Superior temporal gyrus (tissue), 1 donor: Measurements from ENCODE around the gene NPY.
"Not testable (repeated sequence)": the region's sequence is repeated elsewhere in the genome, so short reads cannot be mapped to it uniquely, and the experiment has no call there.

ENCODE experiments used
- DNase-seq: peaks from one replicate; pipeline ENCODE4 v3.0.0-alpha.2; 2016; ENCODE audit errors: extremely low spot score

NPY gene

GRCh38 chr7:24283897-24284698 lies at the start of gene NPY:
TSS of gene NPY (plus strand) at chr7:24284190. CDS start at chr7:24285241, 1,051 bp downstream.
- no peak for DNase-seq

- DNase-seq: no peak
Measured at GRCh38 chr7:24239260-24239659, 44.7 kb upstream of the NPY start.

GRCh38 chr7:24241206-24241605 lies 42.8 kb upstream of the NPY start:
- no peak for DNase-seq

GRCh38 chr7:24244554-24244953 lies 39.4 kb upstream of the NPY start:
- DNase-seq: no peak

GRCh38 chr7:24245362-24245761 lies 38.6 kb upstream of the NPY start:
- DNase-seq: no peak

GRCh38 chr7:24249266-24249665 lies 34.7 kb upstream of the NPY start:
- DNase-seq: no peak

GRCh38 chr7:24251568-24251967 lies 32.4 kb upstream of the NPY start:
- DNase-seq: no peak

- no peak for DNase-seq
Measured at GRCh38 chr7:24255139-24255538, 28.9 kb upstream of the NPY start.

GRCh38 chr7:24258324-24258723 lies 25.7 kb upstream of the NPY start:
- DNase-seq: not testable (repeated sequence)

- no peak for DNase-seq
Measured at GRCh38 chr7:24271938-24272337, 12.1 kb upstream of the NPY start.

GRCh38 chr7:24279512-24279911 lies 4.5 kb upstream of the NPY start:
- no peak for DNase-seq

- no peak for DNase-seq
Measured at GRCh38 chr7:24283554-24283896, 465 bp upstream of the NPY start.

- no peak for DNase-seq
Measured at GRCh38 chr7:24284699-24285506, 913 bp downstream of the NPY start.

- DNase-seq: peak; percentile 67
Measured at GRCh38 chr7:24290004-24290641, 6.1 kb downstream of the NPY start.

- no peak for DNase-seq
Measured at GRCh38 chr7:24291271-24291670, 7.3 kb downstream of the NPY start.

- no peak for DNase-seq
Measured at GRCh38 chr7:24297362-24297761, 13.4 kb downstream of the NPY start.

GRCh38 chr7:24298696-24299095 lies 14.7 kb downstream of the NPY start:
- no peak for DNase-seq

- DNase-seq: no peak
Measured at GRCh38 chr7:24299192-24299591, 15.2 kb downstream of the NPY start.

- no peak for DNase-seq
Measured at GRCh38 chr7:24301703-24302102, 17.7 kb downstream of the NPY start.

- no peak for DNase-seq
Measured at GRCh38 chr7:24304494-24305095, 20.6 kb downstream of the NPY start.

- no peak for DNase-seq
Measured at GRCh38 chr7:24307326-24307725, 23.3 kb downstream of the NPY start.

GRCh38 chr7:24312588-24312987 lies 28.6 kb downstream of the NPY start:
- no peak for DNase-seq
